Stimulated activated CD8-positive, alpha-beta memory T cell treated with anti-CD3 and anti-CD28 coated beads, Interleukin-15, amount 100 ng/mL, for 24 hours (primary cell): Measurements from ENCODE around the gene CFAP70.
"Not testable (repeated sequence)": the region's sequence is repeated elsewhere in the genome, so short reads cannot be mapped to it uniquely, and the experiment has no call there.

Experiments
- DNase-seq: peaks from one replicate; pipeline ENCODE4 v3.0.0-alpha.2; 2020; ENCODE audit warnings: low read depth

The CFAP70 gene

GRCh38 chr10:73339436-73339835 is 19.2 kb downstream of the CFAP70 start:
- no peak for DNase-seq

DNA sequence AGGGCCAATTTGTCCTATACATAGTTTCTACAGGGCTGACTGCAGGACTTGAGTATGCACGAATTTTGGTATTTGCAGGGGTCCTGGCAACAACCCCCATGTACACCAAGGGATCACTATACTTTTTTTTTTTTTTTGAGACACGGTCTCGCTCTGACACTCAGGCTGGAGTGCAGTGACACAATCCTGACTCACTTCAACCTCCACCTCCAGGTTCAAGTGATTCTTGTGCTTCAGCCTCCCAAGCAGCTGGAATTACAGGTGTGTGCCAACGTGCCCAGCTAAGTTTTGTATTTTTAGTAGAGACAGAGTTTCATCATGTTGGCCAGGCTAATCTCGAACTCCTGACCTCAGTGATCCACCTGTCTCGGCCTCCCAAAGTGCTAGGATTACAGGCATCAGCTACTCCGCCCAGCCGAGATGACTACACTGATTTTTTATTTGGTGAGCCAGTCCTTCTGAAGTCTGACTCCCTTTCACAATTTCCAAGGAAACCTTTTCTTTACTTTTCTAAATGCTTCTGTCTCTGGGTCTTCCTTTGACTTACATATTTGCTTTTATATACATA is 19.8 kb downstream of the CFAP70 start:
- no peak for DNase-seq

GRCh38 chr10:73333202-73333601 is 25.5 kb downstream of the CFAP70 start:
- DNase-seq, result no peak

DNA sequence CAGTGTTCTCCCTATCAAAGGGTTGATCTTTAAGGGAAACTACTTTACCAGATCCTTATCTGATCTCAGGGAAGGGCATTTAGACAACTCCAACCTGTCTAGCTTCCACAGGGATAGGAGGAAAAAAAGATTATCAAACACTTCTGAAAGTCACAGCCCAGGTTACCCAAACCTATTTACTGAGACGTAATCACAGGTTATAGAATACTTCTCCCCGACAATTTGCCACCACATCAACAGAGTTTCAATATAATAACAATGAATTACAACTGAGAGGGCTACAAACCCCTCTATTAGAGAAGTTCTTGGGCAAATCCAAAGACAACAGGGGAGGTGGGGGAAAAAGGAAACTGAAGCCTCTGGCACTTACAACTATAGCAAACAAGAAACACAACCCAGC is 26.3 kb downstream of the CFAP70 start:
- no peak for DNase-seq

DNA sequence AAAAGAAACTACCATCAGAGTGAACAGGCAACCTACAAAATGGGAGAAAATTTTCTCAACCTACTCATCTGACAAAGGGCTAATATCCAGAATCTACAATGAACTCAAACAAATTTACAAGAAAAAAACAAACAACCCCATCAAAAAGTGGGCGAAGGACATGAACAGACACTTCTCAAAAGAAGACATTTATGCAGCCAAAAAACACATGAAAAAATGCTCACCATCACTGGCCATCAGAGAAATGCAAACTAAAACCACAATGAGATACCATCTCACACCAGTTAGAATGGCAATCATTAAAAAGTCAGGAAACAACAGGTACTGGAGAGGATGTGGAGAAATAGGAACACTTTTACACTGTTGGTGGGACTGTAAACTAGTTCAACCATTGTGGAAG is 30.1 kb downstream of the CFAP70 start:
- not testable (repeated sequence) for DNase-seq

DNA sequence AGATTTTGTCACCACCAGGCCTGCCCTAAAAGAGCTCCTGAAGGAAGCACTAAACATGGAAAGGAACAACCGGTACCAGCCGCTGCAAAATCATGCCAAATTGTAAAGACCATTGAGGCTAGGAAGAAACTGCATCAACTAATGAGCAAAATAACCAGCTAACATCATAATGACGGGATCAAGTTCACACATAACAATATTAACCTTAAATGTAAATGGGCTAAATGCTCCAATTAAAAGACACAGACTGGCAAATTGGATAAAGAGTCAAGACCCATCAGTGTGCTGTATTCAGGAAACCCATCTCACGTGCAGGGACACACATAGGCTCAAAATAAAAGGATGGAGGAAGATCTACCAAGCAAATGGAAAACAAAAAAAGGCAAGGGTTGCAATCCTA is 33.4 kb downstream of the CFAP70 start:
- not testable (repeated sequence) for DNase-seq

- DNase-seq, result not testable (repeated sequence)
These were observed 35.1 kb downstream of the CFAP70 start for GRCh38 chr10:73323582-73323981.

- DNase-seq, result no peak
These were observed 48.2 kb downstream of the CFAP70 start for GRCh38 chr10:73310475-73310874.

GRCh38 chr10:73307203-73307800 is 51.4 kb downstream of the CFAP70 start:
- DNase-seq, result no peak

DNA sequence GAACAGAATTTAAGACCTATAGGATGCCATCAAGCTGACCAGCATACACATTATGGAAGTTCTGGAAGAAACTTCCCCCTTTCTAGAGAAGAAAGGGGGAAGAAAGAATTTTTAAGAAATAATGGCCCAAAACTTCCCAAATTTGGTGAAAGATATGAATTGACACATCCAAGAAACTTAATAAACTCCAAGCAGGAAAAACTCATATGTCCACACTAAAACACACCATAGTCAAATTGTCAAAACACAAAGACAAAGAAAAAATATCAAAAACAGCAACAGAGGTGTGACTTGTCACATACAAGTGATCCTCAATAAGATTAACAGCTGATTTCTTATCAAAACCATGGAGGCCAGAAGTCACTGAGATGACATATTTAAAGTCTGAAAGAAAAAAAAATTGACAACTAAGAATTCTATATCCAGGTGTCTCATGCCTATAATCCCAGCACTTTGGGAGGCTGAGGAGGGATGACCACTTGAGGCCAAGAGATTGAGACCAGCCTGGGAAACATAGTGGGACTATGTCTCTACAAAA is 52.4 kb downstream of the CFAP70 start:
- no peak for DNase-seq

GRCh38 chr10:73296946-73297345 is 61.7 kb downstream of the CFAP70 start:
- DNase-seq, result no peak

DNA sequence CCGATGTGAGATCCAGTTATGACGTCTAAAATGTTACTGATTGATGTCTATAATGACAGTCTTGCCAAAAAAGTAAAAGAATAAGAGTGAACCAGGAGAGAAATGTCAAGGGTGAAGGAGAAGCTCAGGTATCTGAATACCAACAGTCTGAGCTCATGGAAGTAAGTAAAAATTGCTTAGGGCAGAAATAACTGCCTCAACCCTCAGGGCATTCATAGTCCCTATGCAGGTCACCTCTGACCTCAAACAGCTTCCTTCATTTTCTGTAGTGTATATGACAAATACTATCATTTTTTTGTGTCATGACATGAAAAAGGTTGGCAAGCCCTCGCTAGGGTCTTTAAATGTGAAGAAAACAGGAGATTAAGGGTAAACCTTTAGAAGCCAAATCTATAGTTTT is 65.2 kb downstream of the CFAP70 start:
- no peak for DNase-seq

DNA sequence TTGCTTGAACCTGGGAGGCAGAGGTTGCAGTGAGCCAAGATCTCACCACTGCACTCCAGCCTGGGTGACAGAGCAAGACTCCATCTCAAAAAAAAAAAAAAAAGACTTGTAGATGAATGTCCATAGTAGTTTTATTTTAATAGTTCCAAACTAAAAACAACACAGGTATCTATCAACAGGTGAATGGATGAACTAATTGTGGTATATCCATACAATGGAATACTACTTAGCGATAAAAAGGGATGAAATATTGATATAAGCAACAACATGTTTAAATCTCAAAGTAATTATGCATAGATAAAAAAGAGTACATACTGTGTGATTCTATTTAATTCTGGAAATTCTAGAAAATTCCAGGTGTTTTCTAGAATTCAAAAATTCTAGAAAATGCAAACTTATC is 68.7 kb downstream of the CFAP70 start:
- no peak for DNase-seq

DNA sequence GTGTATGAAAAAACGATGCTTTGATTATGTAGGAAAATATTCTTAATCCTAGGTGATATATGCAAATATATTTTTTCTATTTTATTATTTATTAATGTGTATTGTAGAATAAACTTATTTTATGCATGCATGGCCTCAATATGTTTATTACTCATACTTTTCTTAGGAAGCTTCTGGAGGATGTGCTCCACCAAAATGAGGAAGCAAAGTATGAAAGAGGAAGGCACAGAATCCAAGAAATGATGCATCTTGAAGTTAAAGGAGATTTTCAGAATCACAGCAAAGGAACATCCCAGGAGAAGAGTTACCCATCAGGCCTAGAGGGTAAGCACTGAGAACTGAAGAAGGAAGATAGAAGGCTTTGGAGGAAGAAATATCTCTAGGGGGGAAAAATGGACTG is 71.2 kb downstream of the CFAP70 start:
- no peak for DNase-seq

DNA sequence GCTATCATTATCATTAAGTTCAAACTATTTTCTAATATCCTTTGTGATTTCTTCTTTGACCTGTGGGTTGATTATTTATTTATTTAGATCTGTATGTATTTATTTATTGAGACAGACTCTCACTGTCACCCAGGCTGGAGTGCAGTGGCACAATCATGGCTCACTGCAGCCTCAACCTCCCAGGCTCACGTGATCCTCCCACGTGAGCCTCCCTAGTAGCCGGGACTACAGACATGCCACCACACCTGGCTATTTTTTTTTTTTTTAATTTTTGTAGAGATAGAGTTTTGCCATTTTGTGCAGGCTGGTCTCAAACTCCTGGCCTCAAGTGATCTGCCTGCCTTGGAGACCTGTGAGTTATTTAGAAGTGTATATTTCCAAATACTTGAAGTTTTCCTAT is 77.6 kb downstream of the CFAP70 start:
- DNase-seq, result no peak

- no peak for DNase-seq
These were observed 94.2 kb downstream of the CFAP70 start for GRCh38 chr10:73264423-73264822.

GRCh38 chr10:73263693-73264347 is 94.8 kb downstream of the CFAP70 start:
- DNase-seq, result no peak

GRCh38 chr10:73262880-73263555 is 95.6 kb downstream of the CFAP70 start:
- DNase-seq, result no peak

DNA sequence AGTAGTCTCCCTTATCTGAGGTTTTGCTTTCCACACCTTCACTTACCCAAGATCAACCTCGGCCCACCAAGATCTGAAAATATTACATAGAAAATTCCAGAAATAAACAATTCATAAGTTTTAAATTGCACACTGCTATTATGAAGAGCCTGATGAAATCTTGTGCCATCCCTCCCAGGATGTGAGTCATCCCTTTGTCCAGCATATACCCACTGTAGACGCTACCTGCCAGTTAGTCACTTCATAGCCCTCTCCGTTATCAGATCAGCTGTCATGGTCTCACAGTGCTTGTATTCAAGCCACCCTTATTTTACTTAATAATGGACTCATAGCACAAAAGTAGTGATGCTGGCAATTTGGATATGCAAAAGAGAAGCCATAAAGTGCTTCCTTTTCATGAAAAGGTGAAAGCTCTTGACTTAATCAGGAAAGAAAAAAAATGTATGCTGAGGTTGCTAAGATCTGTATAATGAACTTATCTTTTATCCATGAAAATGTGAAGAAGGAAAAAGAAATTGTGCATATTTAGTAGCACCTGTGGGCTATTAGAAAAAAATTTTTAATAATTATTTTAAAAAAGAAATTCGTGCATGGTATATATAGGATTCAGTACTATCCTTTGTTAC is 96.4 kb downstream of the CFAP70 start:
- no peak for DNase-seq

DNA sequence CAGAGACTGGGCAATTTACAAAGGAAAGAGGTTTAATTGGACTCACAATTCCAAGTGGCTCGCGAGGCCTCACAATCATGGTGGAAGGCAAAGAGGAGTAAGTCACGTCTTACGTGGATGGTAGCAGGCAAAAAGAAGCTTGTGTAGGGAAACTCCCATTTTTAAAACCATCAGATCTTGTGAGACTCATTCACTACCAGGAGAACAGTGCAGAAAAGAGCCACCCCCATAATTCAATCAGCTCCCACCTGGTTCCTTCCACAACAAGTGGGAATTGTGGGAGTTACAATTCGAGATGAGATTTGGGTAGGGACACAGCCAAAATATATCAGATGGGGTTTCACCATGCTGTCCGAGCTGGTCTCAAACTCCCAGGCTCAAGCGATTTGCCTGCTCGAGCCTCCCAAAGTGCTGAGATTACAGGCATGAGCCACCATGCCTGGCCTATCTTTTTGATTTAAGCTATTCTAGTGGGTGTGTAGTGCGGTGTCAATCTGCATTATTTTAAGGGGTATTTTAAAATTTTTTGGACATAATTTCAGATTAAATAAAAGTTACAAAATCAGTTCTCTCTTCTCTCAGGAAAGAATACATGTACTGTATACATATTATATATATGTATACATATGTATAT is 97.2 kb downstream of the CFAP70 start:
- DNase-seq, result no peak

- DNase-seq, result not testable (repeated sequence)
These were observed 100.1 kb downstream of the CFAP70 start for GRCh38 chr10:73258612-73259011.

DNA sequence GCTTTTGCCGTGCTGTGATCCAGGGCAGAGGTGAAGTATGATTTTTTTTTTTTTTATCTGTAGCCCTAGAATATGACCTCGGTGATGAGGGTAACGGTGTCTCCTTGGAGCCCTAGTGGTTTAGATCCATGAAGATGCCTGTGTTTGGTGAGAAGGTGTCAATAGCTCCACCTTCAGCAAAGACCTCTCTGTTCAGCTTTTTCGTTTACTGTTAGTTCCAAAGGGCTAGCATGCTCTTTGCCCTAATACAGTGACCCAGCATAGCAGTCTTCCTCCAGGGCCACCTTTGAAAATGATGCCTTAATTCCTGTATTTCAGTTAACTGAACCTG is 105.5 kb downstream of the CFAP70 start:
- no peak for DNase-seq
